Uterus (tissue), 4 donors: ENCODE measurements around the gene HRK. TPM values are rescaled to one million over a fixed set of nuclear protein-coding genes. Genes with fewer than 3 reads are reported as not detected.

Experiments used
- DNase-seq, 2 donors: peaks; one replicate each; pipeline ENCODE4 v3.0.0-alpha.2; 2019 to 2020
- H3K27ac ChIP-seq, 2 donors: fragments of 200-600 bp; sonication (generic); 1 replicate in 1 of 2; 2 replicates in 1 of 2; pipeline ENCODE4 v1.5.1; 2016 to 2018
- H3K27me3 ChIP-seq, 2 donors: fragments of 200-600 bp; sonication (generic); one replicate each; pipeline ENCODE4 v1.5.1; 2018 to 2019; ENCODE audit warnings: control low read depth in 1 of 2
- H3K36me3 ChIP-seq, 2 donors: fragments of 200-600 bp; sonication (generic); one replicate each; pipeline ENCODE4 v1.5.1; 2019; ENCODE audit warnings: control low read depth in 1 of 2
- H3K4me1 ChIP-seq, 2 donors: fragments of 200-600 bp; sonication (generic); one replicate each; pipeline ENCODE4 v1.5.1; 2018 to 2019; ENCODE audit warnings: control low read depth in 1 of 2
- H3K4me3 ChIP-seq, 2 donors: fragments of 200-600 bp; sonication (generic); 1 replicate in 1 of 2; 2 replicates in 1 of 2; pipeline ENCODE4 v1.5.1; 2018 to 2019; ENCODE audit warnings: mild to moderate bottlenecking in 1 of 2
- H3K9me3 ChIP-seq, 2 donors: fragments of 200-600 bp; sonication (generic); one replicate each; pipeline ENCODE4 v1.5.1; 2019; ENCODE audit warnings: control low read depth in 1 of 2
- CTCF ChIP-seq, 4 experiments: fragments of 200-600 bp in 2 of 4; fragments of 450-650 bp in 2 of 4; sonication (generic) in 2 of 4; IDR thresholded peaks; one replicate each; pipeline ENCODE4 v1.5.1; 2016 to 2019; ENCODE audit warnings: antibody characterized with exemption in 4 of 4, mild to moderate bottlenecking in 2 of 4, moderate library complexity in 1 of 4
- POLR2A ChIP-seq, 2 donors: fragments of 450-650 bp; IDR thresholded peaks; one replicate each; pipeline ENCODE4 v1.6.1; 2016; ENCODE audit warnings: antibody characterized with exemption in 2 of 2, mild to moderate bottlenecking in 1 of 2, moderate library complexity in 1 of 2
- intact Hi-C: fragments of 100-400 bp; cut with DNase I; formaldehyde crosslinking; loops from one replicate; pipeline ENCODE4 v1.15.1; 2023; ENCODE audit warnings: low total_unique reads
- total RNA-seq, 4 donors: library from RNA; depleted of rRNA in 3 of 4; stranded (reverse); fragments of >200 nt in 3 of 4; gene quantifications; one replicate each; pipeline versions ENCODE4 v1.1.0 to v1.2.4, GENCODE V29; 2014 to 2023
- donor health status: DM: yes; HTN: yes; CAD: no.

Gene HRK
- total RNA-seq, 4 donors from 2014 or later, result 0.55 to 1.5 TPM; not detected in 2

- H3K9me3 ChIP-seq, result no peaks in the 10 kb centered on the region
- H3K4me3 ChIP-seq, result no peak overlapping the region
- intact Hi-C loops, result no loop called here
These were observed 926 bp downstream of the HRK start for GRCh38 chr12:116880213-116880816.

DNA sequence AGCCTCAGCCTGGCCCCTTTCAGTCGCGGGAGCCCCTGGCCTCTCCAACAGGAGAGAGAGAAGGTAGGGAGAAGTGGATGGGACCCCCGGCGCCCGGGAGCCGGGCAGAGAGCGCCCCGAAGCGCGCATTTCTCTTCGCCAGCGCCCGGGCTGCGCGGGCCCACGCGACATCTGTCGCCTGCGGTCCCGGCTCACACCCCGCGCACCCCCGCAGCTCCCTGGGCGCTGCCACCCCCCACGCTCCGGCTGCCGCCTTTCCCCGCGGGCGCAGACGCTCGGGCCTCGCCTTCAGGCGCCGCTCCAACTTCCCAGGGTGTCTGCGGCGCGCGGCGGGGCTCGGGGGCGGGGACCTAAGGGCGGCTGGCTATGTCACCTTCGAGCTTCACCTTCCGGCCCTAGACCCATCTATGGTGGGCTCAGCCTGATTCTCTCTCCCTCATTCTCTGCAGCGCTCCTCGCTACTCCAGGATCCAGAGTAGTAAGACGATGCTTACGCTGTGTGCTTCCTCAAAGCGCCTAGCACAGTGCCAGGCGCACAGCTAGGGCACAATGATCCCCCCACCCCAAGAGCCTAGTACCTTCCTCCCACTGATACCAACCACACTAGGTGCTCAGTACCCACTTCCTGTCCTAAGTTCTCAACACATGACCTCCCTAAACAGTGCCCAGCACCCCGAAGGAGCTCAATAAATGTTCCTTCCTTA lies 1.6 kb downstream of the HRK start:
- DNase-seq, result no peak
- intact Hi-C loops, result no loop called here
- Histone ChIP-seq H3K9me3 (peaks cover 0 to 5% of the 10 kb centered on the region in 2 donors), H3K4me3 (no peak overlapping the region), H3K27ac (no peak overlapping the region), H3K27me3 (peaks cover 14 to 35% of the 10 kb centered on the region in 2 donors), H3K36me3 (no peaks in the 10 kb centered on the region), H3K4me1 (peaks cover 0 to 26% of the 10 kb centered on the region in 2 donors)
- TF ChIP-seq CTCF (IDR thresholded peaks at IDR 0.05) (no peak), POLR2A (IDR thresholded peaks at IDR 0.05) (no peak)

More at GRCh38 chr12:116880213-116880816, 926 bp downstream of the HRK start:
- TF ChIP-seq POLR2A (IDR thresholded peaks at IDR 0.05) (no peak), CTCF (IDR thresholded peaks at IDR 0.05) (no peak)
- no peaks in the 10 kb centered on the region for H3K36me3 ChIP-seq
- peaks cover 14 to 35% of the 10 kb centered on the region in 2 donors for H3K27me3 ChIP-seq
- H3K27ac ChIP-seq, result no peak overlapping the region
- DNase-seq, result no peak
- peaks cover 0 to 26% of the 10 kb centered on the region in 2 donors for H3K4me1 ChIP-seq

DNA sequence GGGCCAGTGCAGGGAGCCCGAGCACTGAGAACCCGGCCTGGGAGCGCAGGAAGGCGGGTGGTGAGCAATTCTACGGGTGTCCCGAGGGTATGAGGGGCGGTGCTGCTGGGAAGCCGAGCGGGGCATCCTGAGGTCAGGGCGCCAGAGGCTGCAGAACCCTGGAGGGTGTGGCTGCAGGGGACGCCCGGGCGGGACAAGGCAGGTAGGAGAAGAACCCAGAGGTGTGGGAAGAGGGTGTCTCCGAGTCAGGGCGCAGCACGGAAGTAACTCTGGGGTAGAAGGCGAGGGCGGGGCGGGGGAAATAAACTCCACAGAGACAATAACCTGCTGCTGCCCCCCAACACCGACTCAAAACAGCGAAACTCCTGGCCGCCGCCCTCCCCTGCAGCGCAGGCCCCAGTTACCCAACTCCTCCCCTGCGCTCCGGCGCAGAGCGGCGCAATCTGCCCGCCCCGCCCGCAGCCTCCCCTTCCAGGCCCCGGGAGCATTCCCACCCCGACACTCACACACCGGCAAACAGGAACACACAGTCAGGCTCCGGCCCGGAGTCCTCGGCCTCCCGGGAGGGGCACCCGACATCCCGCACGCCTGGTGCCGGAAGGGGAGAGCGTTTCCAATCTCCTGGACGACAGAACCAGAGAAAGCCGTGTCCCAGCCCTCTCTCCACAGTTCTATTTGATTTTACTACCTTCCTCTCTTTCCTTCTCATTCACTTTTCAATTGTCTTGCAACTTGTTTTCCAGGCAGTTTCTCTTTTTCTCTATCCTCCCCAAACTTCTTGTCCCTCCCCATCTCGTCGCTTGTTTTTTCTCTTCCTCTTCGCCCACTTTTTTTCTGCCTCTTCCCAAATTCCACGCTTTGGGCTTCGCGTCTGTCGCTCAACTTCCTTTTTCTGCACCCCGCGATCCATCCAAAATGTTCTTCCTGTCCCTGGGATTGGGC lies 2.4 kb downstream of the HRK start:
- no peak overlapping the region for H3K27ac ChIP-seq
- peaks cover 0 to 6% of the 10 kb centered on the region in 2 donors for H3K9me3 ChIP-seq
- H3K4me3 ChIP-seq, result no peak overlapping the region
- H3K27me3 ChIP-seq, result peaks cover 14 to 35% of the 10 kb centered on the region in 2 donors
- H3K36me3 ChIP-seq, result no peaks in the 10 kb centered on the region
- DNase-seq, result no peak
- TF ChIP-seq POLR2A (IDR thresholded peaks at IDR 0.05) (no peak), CTCF (IDR thresholded peaks at IDR 0.05) (no peak)
- intact Hi-C loops, result no loop called here
- H3K4me1 ChIP-seq, result peaks cover 0 to 26% of the 10 kb centered on the region in 2 donors

DNA sequence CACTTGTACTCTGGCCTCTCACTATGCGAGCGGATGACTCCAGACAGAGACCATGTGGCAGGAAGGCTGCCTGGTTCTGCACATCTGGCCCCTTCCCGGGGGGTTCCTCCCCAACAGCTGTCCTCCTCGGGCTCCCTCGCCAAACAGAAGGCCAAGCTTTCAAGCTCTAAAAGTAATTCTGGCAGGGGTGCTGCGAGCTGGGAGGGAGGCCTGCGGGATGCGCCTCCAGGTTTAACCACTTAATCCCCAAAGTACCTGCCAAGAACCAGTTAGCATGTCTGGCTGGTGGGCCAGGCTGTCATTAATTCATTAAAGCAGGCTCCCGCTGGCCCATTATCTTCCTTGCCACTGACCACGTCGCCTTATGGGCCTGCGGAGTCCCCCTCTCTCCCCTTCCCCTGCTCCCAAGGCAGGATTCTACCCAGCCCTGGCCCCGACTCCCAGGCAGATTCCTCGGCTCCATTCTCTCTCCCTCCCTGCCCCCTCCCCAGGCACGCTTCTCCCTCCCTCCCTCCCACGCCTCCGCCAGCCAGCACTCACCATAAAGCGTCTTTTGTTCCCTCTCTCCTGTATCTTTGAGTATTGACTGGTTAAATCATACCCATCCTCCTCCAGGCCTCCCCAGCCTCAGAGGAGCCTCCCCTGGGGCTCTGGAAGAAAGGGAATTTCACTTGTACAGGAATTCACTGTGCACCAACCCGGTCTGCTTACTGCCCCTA lies 4.9 kb downstream of the HRK start:
- Histone ChIP-seq H3K4me1 (peaks cover 0 to 19% of the 10 kb centered on the region in 2 donors), H3K27ac (no peak overlapping the region), H3K36me3 (no peaks in the 10 kb centered on the region), H3K4me3 (no peak overlapping the region), H3K27me3 (peaks cover 14 to 27% of the 10 kb centered on the region in 2 donors), H3K9me3 (peaks cover 0 to 6% of the 10 kb centered on the region in 2 donors)
- DNase-seq, result no peak
- TF ChIP-seq POLR2A (IDR thresholded peaks at IDR 0.05) (no peak), CTCF (IDR thresholded peaks at IDR 0.05) (no peak)
- intact Hi-C loops, result no loop called here
